ENCODE measurements around the gene AKIRIN2.

- TF ChIP-seq ELF1 (IDR thresholded peaks at IDR 0.05) (no peak), REST (IDR thresholded peaks at IDR 0.05; ENCODE audit: low read depth, low read length) (no peak), JUND (IDR thresholded peaks at IDR 0.05) (0 out of 2 replicates have a peak, but pooled peaks have one; percentile 10), RCOR1 (IDR thresholded peaks at IDR 0.05; ENCODE audit: low read length) (no peak), TAF1 (IDR thresholded peaks at IDR 0.05; ENCODE audit: borderline replicate concordance, low read depth, low read length) (no peak), IRF3 (IDR thresholded peaks at IDR 0.05; ENCODE audit: low read depth, low read length) (no peak)
These were observed 28.1 kb upstream of the AKIRIN2 start for GRCh38 chr6:87729965-87730719.

Measured in SK-N-SH (cell line).